ENCODE results near the gene LSAMP.
"Not testable (repeated sequence)": the region's sequence is repeated elsewhere in the genome, so short reads cannot be mapped to it uniquely, and the experiment has no call there.

Gene LSAMP

GRCh38 chr3:115857518-115858136 is 587.7 kb downstream of the LSAMP start:
- in situ Hi-C loops (cut with MboI; ENCODE audit: low sequenced_read_pairs) = no loop called here

GRCh38 chr3:115855911-115856310 is 589.4 kb downstream of the LSAMP start:
- in situ Hi-C loops (cut with MboI; ENCODE audit: low sequenced_read_pairs) = no loop called here

DNA sequence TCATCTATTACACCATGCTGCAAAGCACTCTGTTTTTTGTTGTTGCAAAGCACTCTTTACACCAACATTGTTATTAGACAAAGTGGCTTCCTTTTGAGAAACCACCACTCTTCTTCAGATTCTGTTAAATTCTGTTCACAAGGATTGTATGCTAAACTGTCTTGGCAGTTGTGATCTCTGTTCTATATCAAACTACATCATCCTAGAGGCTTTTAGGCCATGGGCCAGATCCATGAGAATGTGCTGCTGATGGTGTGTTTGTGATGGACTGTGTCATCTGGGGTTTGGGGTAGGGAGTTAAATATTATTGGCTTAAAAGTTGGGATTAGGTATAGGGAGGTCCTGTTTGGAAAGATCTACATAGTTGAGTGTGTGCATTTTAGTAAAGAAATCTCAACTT is 592.2 kb downstream of the LSAMP start:
- in situ Hi-C loops (cut with MboI; ENCODE audit: low sequenced_read_pairs) = no loop called here

DNA sequence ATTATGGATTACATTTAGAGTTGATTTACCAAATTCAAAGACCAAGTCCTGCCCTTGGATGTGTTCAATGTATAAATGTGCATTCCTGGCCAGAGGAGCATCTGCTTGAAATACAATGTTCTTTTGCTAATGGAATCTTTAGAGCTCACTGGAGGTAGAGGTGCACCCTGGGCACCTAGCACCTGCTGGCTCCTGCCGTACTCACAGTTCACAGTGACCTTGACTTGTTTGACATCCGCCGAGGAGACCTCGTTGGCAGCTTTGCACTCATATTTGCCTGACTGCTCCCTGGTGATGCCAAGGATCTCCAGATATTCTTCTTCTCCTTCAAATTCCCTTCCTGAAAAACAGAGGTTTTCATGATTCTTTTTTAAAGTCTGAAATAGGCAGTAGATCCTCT is 593.0 kb downstream of the LSAMP start:
- in situ Hi-C loops (cut with MboI; ENCODE audit: low sequenced_read_pairs) = no loop called here

DNA sequence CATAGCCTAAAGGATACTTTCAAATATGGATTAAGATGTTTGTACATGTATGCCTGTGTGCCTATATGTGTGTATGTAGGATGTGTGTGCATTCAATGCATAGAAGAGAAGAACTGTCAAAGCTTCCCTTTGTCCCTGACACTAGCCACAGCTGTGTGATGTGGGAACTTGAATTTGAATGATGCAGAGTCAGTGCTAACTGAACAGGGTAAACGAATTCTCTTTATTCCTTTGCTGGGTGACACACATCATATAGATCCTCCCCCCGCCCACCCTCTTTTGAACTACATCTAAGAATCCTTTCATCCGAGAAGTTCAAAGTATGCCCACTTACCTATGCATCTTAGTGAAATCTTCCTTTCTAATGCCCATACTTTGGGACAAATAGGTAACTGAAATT is 593.7 kb downstream of the LSAMP start:
- in situ Hi-C loops (cut with MboI; ENCODE audit: low sequenced_read_pairs) = no loop called here

DNA sequence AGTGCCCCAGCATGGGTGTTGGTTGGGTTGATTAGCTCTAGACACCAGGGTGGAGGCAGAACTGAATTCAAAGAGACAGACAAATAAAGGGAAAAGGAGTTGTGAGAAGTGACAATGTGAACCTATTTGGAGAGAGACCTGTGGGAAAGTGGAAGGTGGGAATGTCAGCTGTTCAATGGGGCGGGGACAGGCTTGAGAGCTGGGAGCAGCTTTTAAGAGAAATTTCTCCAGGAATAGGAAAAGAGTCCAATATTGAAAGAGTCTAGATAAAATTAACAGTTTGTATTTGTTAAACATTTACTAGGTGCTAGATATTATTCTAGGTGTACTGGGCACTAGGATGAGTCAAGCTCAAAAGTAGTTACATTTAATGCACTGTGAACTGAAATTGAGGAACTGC is 596.6 kb downstream of the LSAMP start:
- in situ Hi-C loops (cut with MboI; ENCODE audit: low sequenced_read_pairs) = no loop called here

DNA sequence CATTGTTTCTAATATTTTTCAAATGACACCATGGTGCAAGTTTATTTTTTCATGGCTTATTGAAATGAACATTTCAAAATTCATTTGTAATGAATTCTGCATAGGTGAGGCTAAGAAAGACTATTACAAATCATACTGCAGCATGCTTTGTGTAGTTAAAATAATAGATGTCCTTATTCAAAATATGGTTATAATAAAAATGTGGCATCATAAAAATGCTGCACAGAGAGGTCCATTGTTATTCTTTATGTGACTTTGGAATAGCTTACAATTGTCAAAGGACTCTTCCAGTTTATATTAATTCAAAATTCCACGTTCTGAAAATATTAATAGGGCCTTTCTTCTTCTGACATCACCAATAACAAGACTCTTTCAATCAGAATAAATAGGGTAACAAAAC is 599.3 kb downstream of the LSAMP start:
- in situ Hi-C loops (cut with MboI; ENCODE audit: low sequenced_read_pairs) = no loop called here

DNA sequence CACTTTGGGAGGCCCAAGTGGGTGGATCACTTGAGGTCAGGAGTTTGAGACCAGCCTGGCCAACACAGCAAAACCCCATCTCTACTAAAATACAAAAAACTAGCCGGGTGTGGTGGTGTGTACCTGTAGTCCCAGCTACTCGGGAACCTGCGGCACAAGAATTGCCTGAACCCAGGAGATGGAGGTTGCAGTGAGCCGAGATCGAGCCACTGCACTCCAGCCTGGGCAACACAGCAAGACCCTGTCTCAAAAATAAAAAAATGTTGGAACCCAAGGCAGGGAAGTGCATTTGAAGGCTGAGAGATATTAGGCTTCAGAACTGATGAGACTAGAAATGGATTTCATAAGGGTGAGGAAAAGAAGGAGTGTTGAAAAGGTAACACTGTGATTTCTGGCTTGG is 600.6 kb downstream of the LSAMP start:
- in situ Hi-C loops (cut with MboI; ENCODE audit: low sequenced_read_pairs) = not testable (repeated sequence)

- in situ Hi-C loops (cut with MboI; ENCODE audit: low sequenced_read_pairs) = no loop called here
Measured at GRCh38 chr3:115843206-115843605, 602.1 kb downstream of the LSAMP start.

DNA sequence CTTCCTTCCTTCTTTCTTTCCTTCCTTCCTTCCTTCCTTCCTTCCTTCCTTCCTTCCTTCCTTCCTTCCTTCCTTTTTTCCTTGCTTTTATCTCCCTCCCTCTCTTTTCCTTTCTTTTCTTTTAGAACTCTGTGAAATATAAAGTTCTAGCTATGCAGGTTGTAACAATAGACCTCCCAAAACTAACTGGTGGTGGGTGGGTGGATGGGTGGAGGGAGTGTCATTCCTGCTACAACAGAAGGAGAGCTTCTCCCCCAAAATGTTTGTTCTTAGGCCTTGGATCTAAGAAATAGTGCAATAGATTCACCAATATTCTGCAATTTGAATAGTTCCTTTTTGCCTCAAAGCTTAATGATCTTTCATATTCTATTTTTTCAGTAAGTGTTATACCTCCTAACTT is 606.0 kb downstream of the LSAMP start:
- in situ Hi-C loops (cut with MboI; ENCODE audit: low sequenced_read_pairs) = no loop called here

DNA sequence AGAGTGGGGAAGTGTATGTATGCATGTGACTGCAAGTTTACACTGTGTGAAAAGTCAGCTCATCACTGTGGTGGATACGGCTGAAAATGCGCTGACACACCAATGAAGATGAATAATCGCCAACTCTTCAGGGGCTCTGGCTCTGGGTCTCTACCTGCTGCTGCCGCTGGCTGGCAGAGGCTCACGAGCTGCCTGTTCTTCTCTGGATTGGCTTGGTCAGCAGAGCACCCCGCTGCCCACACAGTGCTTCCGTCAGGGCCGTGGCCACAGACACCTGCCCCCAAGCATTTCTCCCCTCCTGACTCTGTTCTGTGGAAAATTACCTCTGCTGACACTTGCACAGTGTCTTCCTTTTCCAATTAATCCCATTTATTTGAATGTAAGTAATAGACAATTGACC is 606.5 kb downstream of the LSAMP start:
- in situ Hi-C loops (cut with MboI; ENCODE audit: low sequenced_read_pairs) = no loop called here

- in situ Hi-C loops (cut with MboI; ENCODE audit: low sequenced_read_pairs) = no loop called here
Measured at GRCh38 chr3:115836944-115837343, 608.3 kb downstream of the LSAMP start.

DNA sequence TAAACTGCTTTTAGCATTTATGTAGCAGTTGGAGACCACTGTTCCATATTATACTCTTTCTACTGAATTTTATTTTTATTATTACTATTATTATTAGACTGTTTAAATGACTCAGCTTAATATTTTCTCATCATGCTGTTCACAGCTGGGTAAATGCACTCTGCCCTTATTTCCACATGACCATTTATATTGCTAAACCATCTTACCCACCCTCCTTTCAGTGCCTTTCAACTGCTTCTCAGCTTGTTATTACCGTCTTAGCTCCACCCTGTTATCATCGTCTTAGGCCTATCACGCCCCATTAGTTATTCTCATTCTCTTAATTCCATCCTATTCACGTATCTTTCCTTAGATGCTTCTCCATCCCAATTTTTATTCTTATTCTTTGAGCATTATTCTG is 609.3 kb downstream of the LSAMP start:
- in situ Hi-C loops (cut with MboI; ENCODE audit: low sequenced_read_pairs) = no loop called here

DNA sequence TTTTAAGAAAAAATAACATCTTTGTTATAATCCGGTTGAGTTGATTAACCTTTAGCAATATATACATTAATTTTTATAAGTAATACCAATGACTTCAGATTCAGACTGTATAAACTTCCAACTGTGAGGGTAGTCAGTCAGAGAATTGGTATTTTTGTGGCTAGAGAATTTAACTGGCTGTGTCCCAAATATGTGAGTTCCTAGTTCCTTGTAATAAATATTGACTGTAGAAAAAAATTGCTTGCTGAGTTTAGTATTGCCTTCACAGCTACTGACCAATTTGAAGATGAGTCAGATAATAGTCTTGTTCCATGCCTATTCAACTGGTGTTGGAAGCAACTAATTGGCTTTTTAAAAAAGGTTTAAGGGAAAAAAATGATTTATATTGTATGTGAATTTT is 611.2 kb downstream of the LSAMP start:
- in situ Hi-C loops (cut with MboI; ENCODE audit: low sequenced_read_pairs) = no loop called here

- in situ Hi-C loops (cut with MboI; ENCODE audit: low sequenced_read_pairs) = no loop called here
Measured at GRCh38 chr3:115833074-115833473, 612.2 kb downstream of the LSAMP start.

- in situ Hi-C loops (cut with MboI; ENCODE audit: low sequenced_read_pairs) = no loop called here
Measured at GRCh38 chr3:115832265-115832664, 613.0 kb downstream of the LSAMP start.

DNA sequence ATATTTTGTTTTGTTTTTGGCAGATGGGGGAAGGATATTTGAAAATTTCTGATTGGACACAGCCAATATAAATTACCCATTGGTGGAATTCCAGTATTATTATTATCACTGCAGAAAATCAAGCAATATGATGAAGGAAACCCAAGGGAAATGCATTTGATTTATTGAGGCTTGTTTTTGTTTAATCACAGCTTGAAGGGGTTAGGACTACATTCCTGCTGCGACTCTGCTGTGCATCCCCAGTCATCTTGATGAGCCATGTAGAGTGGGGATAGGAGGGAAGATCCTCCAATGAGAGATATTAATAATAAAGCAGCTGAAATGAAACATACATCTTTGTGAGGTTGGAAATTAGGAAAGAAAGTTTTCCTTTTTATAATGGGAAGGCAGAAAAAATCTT is 613.4 kb downstream of the LSAMP start:
- in situ Hi-C loops (cut with MboI; ENCODE audit: low sequenced_read_pairs) = no loop called here

DNA sequence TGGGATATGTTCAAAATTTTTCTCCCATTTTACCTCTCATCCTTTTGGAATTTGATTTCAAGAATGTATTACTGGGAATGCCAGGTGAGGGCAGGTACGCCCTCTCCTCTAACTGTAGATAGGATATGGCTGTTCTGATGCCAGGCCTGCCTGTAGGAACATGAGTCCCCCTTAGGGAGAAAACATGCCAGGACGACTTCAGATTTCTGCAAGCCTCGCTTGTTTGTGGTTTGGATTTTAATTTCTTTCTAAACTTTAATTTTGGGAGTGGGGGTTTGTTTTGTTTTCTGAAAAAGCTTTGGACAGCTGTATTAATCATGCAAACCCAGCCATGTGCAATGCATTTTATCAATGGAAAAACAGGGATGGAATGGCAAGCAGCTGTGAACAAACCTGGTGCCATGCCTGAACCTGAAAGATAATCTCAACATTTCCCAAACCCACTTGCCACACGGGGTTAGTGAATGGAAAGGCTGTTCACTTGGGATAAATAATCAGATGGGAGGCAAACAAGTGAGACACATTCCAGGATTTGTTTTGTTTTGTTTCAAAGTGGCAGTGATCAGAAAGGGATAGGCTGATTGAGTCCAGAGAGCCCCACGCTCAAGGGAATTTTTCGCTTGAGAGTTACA is 614.4 kb downstream of the LSAMP start:
- in situ Hi-C loops (cut with MboI; ENCODE audit: low sequenced_read_pairs) = no loop called here

DNA sequence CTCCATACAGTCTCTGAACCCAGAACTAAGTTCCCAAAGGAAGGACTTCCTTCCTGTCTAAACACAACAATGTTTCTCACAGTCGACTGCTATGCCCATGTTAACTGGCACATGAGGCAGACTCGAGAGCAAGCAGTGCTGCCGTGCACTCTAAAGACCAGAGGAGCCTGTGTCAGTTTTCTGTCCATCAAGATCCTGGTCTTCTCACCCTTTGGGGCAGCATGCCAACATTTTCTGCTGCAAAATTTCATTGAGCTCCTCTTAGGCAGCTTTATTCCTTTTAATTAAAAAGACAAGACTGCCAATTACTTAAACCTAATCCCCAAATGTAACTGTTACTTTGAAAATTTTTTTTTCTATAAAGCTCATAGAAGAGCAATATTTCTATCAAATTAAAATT is 616.9 kb downstream of the LSAMP start:
- in situ Hi-C loops (cut with MboI; ENCODE audit: low sequenced_read_pairs) = no loop called here

DNA sequence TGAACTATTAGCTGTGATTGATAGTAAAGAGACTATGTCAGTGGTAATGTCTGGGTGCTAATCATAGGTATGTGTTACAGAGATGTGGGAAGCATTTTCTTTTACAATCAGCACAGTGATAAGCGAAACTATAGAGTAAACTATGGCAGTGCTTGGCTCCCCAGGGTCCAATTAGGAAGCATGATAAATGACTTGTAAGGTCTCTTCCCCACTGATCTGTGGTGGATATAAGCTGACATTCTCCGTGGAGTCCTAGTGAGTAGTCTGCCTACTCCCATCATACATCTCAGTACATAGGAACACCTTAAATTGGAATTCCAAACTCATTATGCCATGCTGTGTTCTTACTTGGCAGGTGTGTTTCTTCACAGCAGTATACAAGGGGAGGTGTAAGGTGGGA is 617.8 kb downstream of the LSAMP start:
- in situ Hi-C loops (cut with MboI; ENCODE audit: low sequenced_read_pairs) = no loop called here

- in situ Hi-C loops (cut with MboI; ENCODE audit: low sequenced_read_pairs) = no loop called here
Measured at GRCh38 chr3:115825046-115825445, 620.2 kb downstream of the LSAMP start.

DNA sequence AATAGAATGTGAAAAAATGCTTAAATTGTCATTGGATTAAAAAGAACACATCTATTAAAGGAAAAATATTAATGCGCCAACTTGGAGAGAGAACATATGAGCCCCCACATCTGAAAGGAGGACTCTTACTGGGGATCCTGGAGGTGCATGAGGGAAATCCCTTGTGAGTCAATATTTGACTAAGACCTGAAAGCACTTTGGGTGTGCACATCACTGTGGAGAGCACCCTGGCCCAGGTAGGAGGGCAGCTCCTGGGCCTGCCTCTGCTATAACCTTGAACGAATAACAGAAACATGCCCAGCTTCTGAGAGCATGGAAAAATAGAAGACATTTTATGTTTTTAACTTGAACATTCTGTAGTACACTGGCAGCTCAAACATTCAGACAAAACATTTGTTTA is 622.2 kb downstream of the LSAMP start:
- in situ Hi-C loops (cut with MboI; ENCODE audit: low sequenced_read_pairs) = no loop called here

- in situ Hi-C loops (cut with MboI; ENCODE audit: low sequenced_read_pairs) = no loop called here
Measured at GRCh38 chr3:115822579-115822978, 622.7 kb downstream of the LSAMP start.
